SK-N-SH treated with all-trans-retinoic acid at 6 μM for 48 hours (cell line): ENCODE results near the gene GRHL1.

Source experiments
- ATAC-seq: fragments of 200-7000 bp; cut with Tn5 transposase; 3 replicates; pipeline ENCODE4 v1.9.1; 2020; ENCODE audit warnings: mild to moderate bottlenecking, moderate library complexity
- ARNTL ChIP-seq: fragments of 450-650 bp; formaldehyde crosslinking; IDR thresholded peaks from 2 replicates; pipeline ENCODE4 v1.5.0; 2020; ENCODE audit warnings: low read depth, mild to moderate bottlenecking, moderate library complexity, borderline replicate concordance
- BACH2 ChIP-seq: fragments of 250-450 bp; sonication (Bioruptor Pico); IDR thresholded peaks from 2 replicates; pipeline ENCODE4 v1.9.0; 2021; ENCODE audit warnings: mild to moderate bottlenecking, borderline replicate concordance
- CREB5 ChIP-seq: fragments of 250-450 bp; sonication (Bioruptor Pico); IDR thresholded peaks from 2 replicates; pipeline ENCODE4 v1.5.1; 2020; ENCODE audit warnings: low read depth, mild to moderate bottlenecking, moderate library complexity
- CSDC2 ChIP-seq: fragments of 250-450 bp; sonication (Bioruptor Pico); IDR thresholded peaks from 2 replicates; pipeline ENCODE4 v1.5.0; 2020; ENCODE audit warnings: mild to moderate bottlenecking, moderate library complexity
- GLIS3 ChIP-seq: fragments of 250-450 bp; sonication (Bioruptor Pico); IDR thresholded peaks from 2 replicates; pipeline ENCODE4 v1.5.0; 2020; ENCODE audit warnings: mild to moderate bottlenecking, moderate library complexity
- ISL1 ChIP-seq: fragments of 250-450 bp; sonication (Bioruptor Pico); IDR thresholded peaks from 2 replicates; pipeline ENCODE4 v2.1.2; 2022; ENCODE audit warnings: mild to moderate bottlenecking, moderate library complexity
- OSR1 ChIP-seq: fragments of 250-450 bp; sonication (Bioruptor Pico); IDR thresholded peaks from 2 replicates; pipeline ENCODE4 v1.8.0; 2022; ENCODE audit warnings: moderate library complexity, mild to moderate bottlenecking, inconsistent platforms
- POU6F1 ChIP-seq: fragments of 250-450 bp; sonication (Bioruptor Pico); IDR thresholded peaks from 2 replicates; pipeline ENCODE4 v1.8.0; 2021; ENCODE audit warnings: low read depth, mild to moderate bottlenecking, moderate library complexity, borderline replicate concordance
- PPARA ChIP-seq: fragments of 250-450 bp; sonication (Bioruptor Pico); IDR thresholded peaks from 2 replicates; pipeline ENCODE4 v1.5.0; 2020; ENCODE audit warnings: mild to moderate bottlenecking, borderline replicate concordance
- SNAI2 ChIP-seq: fragments of 250-450 bp; sonication (Bioruptor Pico); IDR thresholded peaks from 2 replicates; pipeline ENCODE4 v1.5.0; 2020; ENCODE audit warnings: mild to moderate bottlenecking, moderate library complexity
- TCF4 ChIP-seq: fragments of 250-450 bp; sonication (Bioruptor Pico); IDR thresholded peaks from 2 replicates; pipeline ENCODE4 v1.8.0; 2021; ENCODE audit warnings: mild to moderate bottlenecking, moderate library complexity, borderline replicate concordance
- ZC3H10 ChIP-seq: fragments of 250-450 bp; sonication (Bioruptor Pico); IDR thresholded peaks from 2 replicates; pipeline ENCODE4 v1.5.1; 2021; ENCODE audit warnings: mild to moderate bottlenecking, moderate library complexity
- ZFP3 ChIP-seq: fragments of 250-450 bp; sonication (Bioruptor Pico); IDR thresholded peaks from 2 replicates; pipeline ENCODE4 v1.5.0; 2020; ENCODE audit warnings: mild to moderate bottlenecking, moderate library complexity
- ZFP30 ChIP-seq: fragments of 450-650 bp; formaldehyde crosslinking; IDR thresholded peaks from 2 replicates; pipeline ENCODE4 v1.5.0; 2022; ENCODE audit warnings: mild to moderate bottlenecking, moderate library complexity
- ZNF565 ChIP-seq: fragments of 450-650 bp; formaldehyde crosslinking; conservative IDR thresholded peaks from 2 replicates; pipeline ENCODE4 v1.5.0; 2020; ENCODE audit warnings: low read depth, mild to moderate bottlenecking, moderate library complexity
- ZNF70 ChIP-seq: fragments of 450-650 bp; formaldehyde crosslinking; IDR thresholded peaks from 2 replicates; pipeline ENCODE4 v1.5.0; 2020; ENCODE audit warnings: mild to moderate bottlenecking, moderate library complexity
- ZNF8 ChIP-seq: fragments of 450-650 bp; formaldehyde crosslinking; IDR thresholded peaks from 2 replicates; pipeline ENCODE4 v1.5.0; 2020; ENCODE audit warnings: mild to moderate bottlenecking, moderate library complexity
- TF ChIP-seq, protein P1 (sequence below): fragments of 250-450 bp; sonication (Bioruptor Pico); IDR thresholded peaks from 2 replicates; pipeline ENCODE4 v1.8.0; 2020; ENCODE audit warnings: mild to moderate bottlenecking, moderate library complexity, borderline replicate concordance
- TF ChIP-seq, protein P2 (sequence below): fragments of 250-450 bp; sonication (Bioruptor Pico); IDR thresholded peaks from 2 replicates; pipeline ENCODE4 v1.5.1; 2021; ENCODE audit warnings: mild to moderate bottlenecking, moderate library complexity

The GRHL1 gene

DNA sequence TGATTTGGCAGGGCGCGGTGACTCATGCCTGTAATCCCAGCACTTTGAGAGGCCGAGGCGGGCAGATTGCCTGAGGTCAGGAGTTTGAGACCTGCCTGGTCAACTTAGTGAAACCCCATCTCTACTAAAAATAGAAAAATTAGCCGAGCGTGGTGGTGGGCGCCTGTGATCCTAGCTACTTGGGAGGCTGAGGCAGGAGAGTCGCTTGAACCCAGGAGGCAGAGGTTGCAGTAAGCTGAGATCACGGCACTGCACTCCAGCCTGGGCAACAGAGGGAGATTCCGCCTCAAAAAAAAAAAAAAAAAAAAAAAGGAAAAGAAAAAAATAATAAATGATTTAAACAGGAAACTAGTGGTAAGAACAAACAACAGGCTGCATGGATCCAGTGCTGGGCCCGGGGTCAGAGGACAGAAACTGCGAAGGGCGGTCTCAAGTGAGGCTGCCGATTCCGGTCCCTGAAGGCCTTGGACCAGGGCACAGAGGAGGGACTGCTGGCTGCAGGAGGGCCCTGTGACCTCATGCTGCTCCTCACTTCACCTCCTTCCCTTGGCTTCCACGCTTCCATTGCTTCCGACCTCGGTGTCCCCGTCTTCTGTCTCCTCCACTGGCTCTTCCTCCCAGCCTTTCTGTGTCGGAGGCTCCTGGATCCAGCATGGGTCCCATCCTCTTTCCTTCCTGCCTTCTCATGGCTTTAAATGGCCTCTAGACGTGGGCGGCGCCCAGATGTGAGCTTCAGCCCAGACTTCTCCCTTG is 2.1 kb upstream of the GRHL1 start:
- ATAC-seq, result no peak
- TF ChIP-seq CSDC2 (CRISPR knock-in tag) (no peak), BACH2 (CRISPR knock-in tag) (no peak), CREB5 (CRISPR knock-in tag) (no peak), ZC3H10 (CRISPR knock-in tag) (no peak), SNAI2 (CRISPR knock-in tag) (no peak), PPARA (CRISPR knock-in tag) (no peak)

GRCh38 chr2:9949992-9950520 is 1.4 kb upstream of the GRHL1 start:
- ATAC-seq, result no peak
- TF ChIP-seq TCF4 (CRISPR knock-in tag), result no peak
- TF ChIP-seq PPARA (CRISPR knock-in tag), result no peak
- TF ChIP-seq GLIS3, result no peak
- TF ChIP-seq OSR1, result no peak
- TF ChIP-seq ZC3H10 (CRISPR knock-in tag), result no peak
- no peak for TF ChIP-seq CSDC2 (CRISPR knock-in tag)
- TF ChIP-seq ZFP3 (CRISPR knock-in tag), result no peak
- no peak for TF ChIP-seq ZNF70 (CRISPR knock-in tag)
- TF ChIP-seq ARNTL (CRISPR knock-in tag), result no peak
- TF ChIP-seq, protein P1, sequence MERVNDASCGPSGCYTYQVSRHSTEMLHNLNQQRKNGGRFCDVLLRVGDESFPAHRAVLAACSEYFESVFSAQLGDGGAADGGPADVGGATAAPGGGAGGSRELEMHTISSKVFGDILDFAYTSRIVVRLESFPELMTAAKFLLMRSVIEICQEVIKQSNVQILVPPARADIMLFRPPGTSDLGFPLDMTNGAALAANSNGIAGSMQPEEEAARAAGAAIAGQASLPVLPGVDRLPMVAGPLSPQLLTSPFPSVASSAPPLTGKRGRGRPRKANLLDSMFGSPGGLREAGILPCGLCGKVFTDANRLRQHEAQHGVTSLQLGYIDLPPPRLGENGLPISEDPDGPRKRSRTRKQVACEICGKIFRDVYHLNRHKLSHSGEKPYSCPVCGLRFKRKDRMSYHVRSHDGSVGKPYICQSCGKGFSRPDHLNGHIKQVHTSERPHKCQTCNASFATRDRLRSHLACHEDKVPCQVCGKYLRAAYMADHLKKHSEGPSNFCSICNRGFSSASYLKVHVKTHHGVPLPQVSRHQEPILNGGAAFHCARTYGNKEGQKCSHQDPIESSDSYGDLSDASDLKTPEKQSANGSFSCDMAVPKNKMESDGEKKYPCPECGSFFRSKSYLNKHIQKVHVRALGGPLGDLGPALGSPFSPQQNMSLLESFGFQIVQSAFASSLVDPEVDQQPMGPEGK (CRISPR knock-in tag), result no peak
- TF ChIP-seq ZNF8, result no peak
- no peak for TF ChIP-seq ZNF565
- no peak for TF ChIP-seq ZFP30 (CRISPR knock-in tag)
- no peak for TF ChIP-seq POU6F1 (CRISPR knock-in tag)

DNA sequence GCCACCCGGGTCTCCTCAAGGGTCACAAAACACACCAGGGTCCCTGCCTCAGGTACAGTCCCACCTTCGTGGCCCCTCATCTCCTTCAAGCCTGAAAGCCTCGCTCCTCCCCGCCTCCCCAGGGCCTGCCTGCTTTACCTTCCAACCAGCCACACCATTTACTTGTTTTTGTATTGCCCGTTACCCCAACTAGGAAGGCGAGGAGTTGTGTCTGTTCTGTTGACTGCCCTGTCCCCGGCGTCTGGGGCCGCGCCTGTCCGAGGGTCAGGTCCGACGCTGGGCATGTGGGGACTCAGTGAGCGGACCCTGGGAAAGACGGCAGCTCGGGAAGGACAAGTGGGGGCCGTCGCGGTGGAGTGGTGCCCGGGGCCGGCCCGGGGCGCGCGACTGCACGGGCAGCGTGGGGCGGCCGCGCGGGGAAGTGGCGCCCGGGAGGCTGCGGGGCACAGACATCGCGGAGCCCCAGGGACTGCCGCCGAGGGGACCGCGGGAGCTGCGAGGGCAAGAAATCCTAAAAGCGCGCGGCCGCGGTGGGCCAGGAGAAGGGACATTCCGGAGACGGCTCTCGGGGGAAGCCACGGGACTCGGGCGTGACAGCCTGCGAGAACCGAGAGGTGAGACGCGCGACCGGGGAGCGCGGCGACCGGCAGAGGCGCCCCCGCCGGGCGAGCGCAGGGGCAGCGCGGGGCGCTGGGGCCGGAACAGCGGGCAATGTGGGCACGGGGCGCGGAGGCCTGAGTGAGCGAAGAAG is 797 bp upstream of the GRHL1 start:
- ATAC-seq, result peak; percentile 46
- TF ChIP-seq GLIS3 (no peak), ARNTL (CRISPR knock-in tag) (0 out of 2 replicates have a peak, but pooled peaks have one; percentile 49)
- TF ChIP-seq, all 23 proteins: peak for 1

GRCh38 chr2:9951272-9951521 is 296 bp upstream of the GRHL1 start:
- TF ChIP-seq, protein P2, sequence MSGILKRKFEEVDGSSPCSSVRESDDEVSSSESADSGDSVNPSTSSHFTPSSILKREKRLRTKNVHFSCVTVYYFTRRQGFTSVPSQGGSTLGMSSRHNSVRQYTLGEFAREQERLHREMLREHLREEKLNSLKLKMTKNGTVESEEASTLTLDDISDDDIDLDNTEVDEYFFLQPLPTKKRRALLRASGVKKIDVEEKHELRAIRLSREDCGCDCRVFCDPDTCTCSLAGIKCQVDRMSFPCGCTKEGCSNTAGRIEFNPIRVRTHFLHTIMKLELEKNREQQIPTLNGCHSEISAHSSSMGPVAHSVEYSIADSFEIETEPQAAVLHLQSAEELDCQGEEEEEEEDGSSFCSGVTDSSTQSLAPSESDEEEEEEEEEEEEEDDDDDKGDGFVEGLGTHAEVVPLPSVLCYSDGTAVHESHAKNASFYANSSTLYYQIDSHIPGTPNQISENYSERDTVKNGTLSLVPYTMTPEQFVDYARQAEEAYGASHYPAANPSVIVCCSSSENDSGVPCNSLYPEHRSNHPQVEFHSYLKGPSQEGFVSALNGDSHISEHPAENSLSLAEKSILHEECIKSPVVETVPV (CRISPR knock-in tag), result no peak
- TF ChIP-seq, protein P1 (CRISPR knock-in tag), result no peak
- no peak for TF ChIP-seq ISL1 (CRISPR knock-in tag)
- no peak for TF ChIP-seq TCF4 (CRISPR knock-in tag)
- no peak for TF ChIP-seq POU6F1 (CRISPR knock-in tag)
- no peak for TF ChIP-seq BACH2 (CRISPR knock-in tag)
- TF ChIP-seq ZNF565, result no peak
- no peak for ATAC-seq
